ENCODE data around the gene RNASE12. TPM values are rescaled to one million over a fixed set of nuclear protein-coding genes. Genes with fewer than 3 reads are reported as not detected.

The RNASE12 gene
- total and polyA plus RNA-seq, 2 donors (not counting 3 experiments of a cell fraction or from before 2014, with no cell fraction given), result not detected

GRCh38 chr14:20623798-20624197 lies 32.6 kb upstream of the RNASE12 start:
- Histone ChIP-seq H3K27me3 (ENCODE audit: control insufficient read depth in 2 of 2, insufficient read depth in 2 of 2, low read length in 2 of 2) (peaks cover 21 to 27% of the 10 kb centered on the region in 2 experiments), H4K20me1 (replicated peaks; ENCODE audit: control insufficient read depth, extremely low read depth, insufficient read depth, low read length) (no peaks in the 10 kb centered on the region), H3K9me1 (replicated peaks; ENCODE audit: control insufficient read depth, extremely low read depth, insufficient read depth, low read length) (no peaks in the 10 kb centered on the region), H3K4me3 (replicated peaks in 1 of 3; ENCODE audit: insufficient read depth in 1 of 3, low read depth in 1 of 3, low read length in 3 of 3) (no peak overlapping the region), H3K27ac (ENCODE audit: insufficient read depth, low read depth, low read length) (no peak overlapping the region), H3K4me1 (ENCODE audit: control insufficient read depth, extremely low read depth, insufficient read depth, low read length) (peaks cover 14% of the 10 kb centered on the region), H3K79me2 (ENCODE audit: control insufficient read depth, insufficient read depth, low read length) (no peaks in the 10 kb centered on the region), H3K9me3 (replicated peaks; ENCODE audit: control insufficient read depth, insufficient read depth, low read length) (no peaks in the 10 kb centered on the region), H3K36me3 (ENCODE audit: control insufficient read depth in 2 of 2, extremely low read depth in 1 of 2, insufficient read depth in 2 of 2, low read length in 2 of 2) (no peaks in the 10 kb centered on the region), H3K4me2 (ENCODE audit: insufficient read depth, low read length) (no peak overlapping the region), H3K9ac (replicated peaks; ENCODE audit: extremely low read depth, insufficient read depth, low read length) (no peak overlapping the region), H2AFZ (ENCODE audit: low read depth, low read length) (no peak overlapping the region)
- ChIA-PET POLR2A (no interaction called here), CTCF (interaction anchor here (1.0 to 3.4 kb wide), 4 partner anchors 11 to 67 kb away, joined by 3 to 17 read pairs (median 5); no protein-coding TSS in a partner anchor)
- dilution Hi-C loops (cut with MboI; ENCODE audit: extremely low pct_ligation_motif_present, low sequenced_read_pairs) (no loop called here), intact Hi-C loops (cut with micrococcal nuclease) (no loop called here)
- TF ChIP-seq POLR2AphosphoS5 (IDR thresholded peaks at IDR 0.05; ENCODE audit: insufficient read depth, low read depth, low read length) (no peak), MAX (IDR thresholded peaks at IDR 0.05; ENCODE audit: insufficient read depth, insufficient read length) (no peak), FOS (IDR thresholded peaks at IDR 0.05; ENCODE audit: borderline replicate concordance, insufficient read depth, low read length) (no peak), EZH2 (IDR thresholded peaks at IDR 0.05; ENCODE audit: borderline replicate concordance, low read depth, low read length, severe bottlenecking) (no peak), POLR2A (IDR thresholded peaks at IDR 0.05; ENCODE audit: low read depth, low read length) (no peak), GATA2 (IDR thresholded peaks at IDR 0.05; ENCODE audit: insufficient read depth, insufficient read length, low read depth, low read length) (no peak), JUN (IDR thresholded peaks at IDR 0.05; ENCODE audit: borderline replicate concordance, insufficient read depth, insufficient read length, low read depth) (no peak), CTCF (IDR thresholded peaks at IDR 0.05; ENCODE audit: extremely low read depth in 1 of 2, insufficient read depth in 1 of 2, low read depth in 1 of 2, low read length in 2 of 2) (no peak), MYC (IDR thresholded peaks at IDR 0.05; ENCODE audit: low read depth, low read length) (no peak)
- FAIRE-seq (no peak), DNase-seq (ENCODE audit: low read depth, low spot score) (no peak)
- no TSS peak for BruUV-seq (replicated peaks)
